HG03354 (cell line): ENCODE measurements around the gene ARSB.

Experiments used
- ATAC-seq: cut with Tn5 transposase; IDR thresholded peaks from one replicate; pipeline ENCODE4 v1.9.1; 2021; ENCODE audit warnings: mild to moderate bottlenecking; ENCODE audit not compliant: unreplicated experiment, poor library complexity, severe bottlenecking

Gene ARSB

GRCh38 chr5:78792345-78793055 lies 192.6 kb downstream of the ARSB start:
- ATAC-seq, result no peak

GRCh38 chr5:78791501-78792100 lies 193.5 kb downstream of the ARSB start:
- ATAC-seq, result no peak

GRCh38 chr5:78787783-78788182 lies 197.3 kb downstream of the ARSB start:
- ATAC-seq, result no peak

- ATAC-seq, result no peak
Observed at GRCh38 chr5:78785454-78785853, 199.7 kb downstream of the ARSB start.

- ATAC-seq, result no peak
Observed at GRCh38 chr5:78783434-78784130, 201.5 kb downstream of the ARSB start.

- no peak for ATAC-seq
Observed at GRCh38 chr5:78782728-78783127, 202.4 kb downstream of the ARSB start.

- no peak for ATAC-seq
Observed at GRCh38 chr5:78781611-78782286, 203.4 kb downstream of the ARSB start.

- ATAC-seq, result no peak
Observed at GRCh38 chr5:78779771-78780616, 205.1 kb downstream of the ARSB start.

- ATAC-seq, result no peak
Observed at GRCh38 chr5:78779262-78779661, 205.8 kb downstream of the ARSB start.

- no peak for ATAC-seq
Observed at GRCh38 chr5:78778538-78778937, 206.6 kb downstream of the ARSB start.

GRCh38 chr5:78777901-78778300 lies 207.2 kb downstream of the ARSB start:
- no peak for ATAC-seq

GRCh38 chr5:78776637-78777036 lies 208.5 kb downstream of the ARSB start:
- no peak for ATAC-seq

- ATAC-seq, result no peak
Observed at GRCh38 chr5:78773655-78774054, 211.5 kb downstream of the ARSB start.

GRCh38 chr5:78771260-78772205 lies 213.6 kb downstream of the ARSB start:
- ATAC-seq, result no peak

- ATAC-seq, result no peak
Observed at GRCh38 chr5:78768781-78769380, 216.2 kb downstream of the ARSB start.

- ATAC-seq, result no peak
Observed at GRCh38 chr5:78766412-78766762, 218.7 kb downstream of the ARSB start.

- ATAC-seq, result no peak
Observed at GRCh38 chr5:78765756-78766411, 219.2 kb downstream of the ARSB start.

- no peak for ATAC-seq
Observed at GRCh38 chr5:78765116-78765515, 220.0 kb downstream of the ARSB start.
